Activated CD4-positive, alpha-beta memory T cell treated with anti-CD3 and anti-CD28 coated beads for 36 hours (primary cell): ENCODE results near the gene ERGIC3. TPM values are rescaled to one million over a fixed set of nuclear protein-coding genes. Genes with fewer than 3 reads are reported as not detected.
"Not testable (repeated sequence)": the region's sequence is repeated elsewhere in the genome, so short reads cannot be mapped to it uniquely, and the experiment has no call there.

Experiments
- CTCF ChIA-PET: fragments of 350-600 bp; sonication (Branson Sonifier 250); formaldehyde crosslinking; loops from one replicate; lab custom pipeline; 2021; ENCODE audit warnings: antibody characterized with exemption, inconsistent platforms; lab: Charles Lee
- POLR2A ChIA-PET: fragments of 350-600 bp; sonication (Branson Sonifier 250); formaldehyde crosslinking; loops from one replicate; lab custom pipeline; 2021; ENCODE audit warnings: antibody characterized with exemption; lab: Charles Lee
- DNase-seq: peaks from one replicate; pipeline ENCODE4 v3.0.0-alpha.2; 2020
- H3K27ac Mint-ChIP-seq: one replicate; pipeline ENCODE4 v1.8.0; 2021; ENCODE audit warnings: mixed read lengths
- H3K27me3 Mint-ChIP-seq: one replicate; pipeline ENCODE4 v1.8.0; 2021; ENCODE audit warnings: mixed read lengths
- H3K36me3 Mint-ChIP-seq: one replicate; pipeline ENCODE4 v1.8.0; 2021; ENCODE audit warnings: mixed read lengths
- H3K4me1 Mint-ChIP-seq: one replicate; pipeline ENCODE4 v1.8.0; 2021; ENCODE audit warnings: low read depth, mixed read lengths
- H3K4me3 Mint-ChIP-seq: one replicate; pipeline ENCODE4 v1.8.0; 2021; ENCODE audit warnings: mild to moderate bottlenecking, mixed read lengths
- H3K9me3 Mint-ChIP-seq: one replicate; pipeline ENCODE4 v1.8.0; 2021; ENCODE audit warnings: mixed read lengths
- intact Hi-C: fragments of 100-400 bp; cut with micrococcal nuclease; formaldehyde crosslinking; loops from one replicate; pipeline ENCODE4 v1.15.1; 2023
- total RNA-seq, 2 experiments: library from RNA; stranded (reverse); gene quantifications; one replicate each; pipeline ENCODE4 v1.2.3, GENCODE V29; 2021

Gene ERGIC3
- total RNA-seq, 2 experiments from 2014 or later = 109 to 120 TPM

- peaks cover 26% of the 10 kb centered on the region for H3K4me1 Mint-ChIP-seq
- no peaks in the 10 kb centered on the region for H3K27me3 Mint-ChIP-seq
- peaks cover 49% of the 10 kb centered on the region for H3K36me3 Mint-ChIP-seq
- POLR2A ChIA-PET = no interaction called here
- H3K9me3 Mint-ChIP-seq = no peaks in the 10 kb centered on the region
- peak; percentile 25 for DNase-seq
- intact Hi-C loops = no loop called here
- H3K4me3 Mint-ChIP-seq = no peak overlapping the region
- peak overlapping the region; percentile 70 for H3K27ac Mint-ChIP-seq
- CTCF ChIA-PET = interaction anchor here (0.8 kb wide), 1 partner anchor 43 kb away, joined by 5 read pairs; no protein-coding TSS in a partner anchor
These were observed 34.8 kb upstream of the ERGIC3 start for GRCh38 chr20:35506872-35507638.

- ChIA-PET POLR2A (interaction anchor here (0.7 kb wide), 1 partner anchor 22 kb away, joined by 3 read pairs; no protein-coding TSS in a partner anchor), CTCF (no interaction called here)
- no peak overlapping the region for H3K4me3 Mint-ChIP-seq
- DNase-seq = no peak
- H3K4me1 Mint-ChIP-seq = peaks cover 26% of the 10 kb centered on the region
- peaks cover 37% of the 10 kb centered on the region for H3K36me3 Mint-ChIP-seq
- no peak overlapping the region for H3K27ac Mint-ChIP-seq
- intact Hi-C loops = no loop called here
- H3K9me3 Mint-ChIP-seq = no peaks in the 10 kb centered on the region
- H3K27me3 Mint-ChIP-seq = no peaks in the 10 kb centered on the region
These were observed 33.2 kb upstream of the ERGIC3 start for GRCh38 chr20:35508493-35509218.

GRCh38 chr20:35510951-35511735, 30.7 kb upstream of the ERGIC3 start:
- POLR2A ChIA-PET = interaction anchor here (0.6 kb wide), 1 partner anchor 98 kb away, joined by 3 read pairs; no protein-coding TSS in a partner anchor
- no peak for DNase-seq
- intact Hi-C loops = no loop called here
- CTCF ChIA-PET = interaction anchor here (0.7 to 1.1 kb wide), 4 partner anchors 45 to 405 kb away, joined by 3 to 6 read pairs (median 3); no protein-coding TSS in a partner anchor
- peaks cover 11% of the 10 kb centered on the region for H3K4me1 Mint-ChIP-seq
- no peaks in the 10 kb centered on the region for H3K27me3 Mint-ChIP-seq
- no peaks in the 10 kb centered on the region for H3K9me3 Mint-ChIP-seq
- no peak overlapping the region for H3K4me3 Mint-ChIP-seq
- H3K27ac Mint-ChIP-seq = no peak overlapping the region
- H3K36me3 Mint-ChIP-seq = peaks cover 26% of the 10 kb centered on the region

- Mint-ChIP-seq H3K9me3 (no peaks in the 10 kb centered on the region), H3K27me3 (no peaks in the 10 kb centered on the region), H3K4me1 (peaks cover 3% of the 10 kb centered on the region), H3K4me3 (no peak overlapping the region), H3K27ac (peak overlapping the region; percentile 11), H3K36me3 (peaks cover 25% of the 10 kb centered on the region)
- CTCF ChIA-PET = interaction anchor here (1.1 to 1.4 kb wide), 3 partner anchors 45 to 71 kb away, joined by 3 to 4 read pairs (median 3); partner anchors contain the start of gene CEP250
- intact Hi-C loops = no loop called here
- no peak for DNase-seq
- POLR2A ChIA-PET = no interaction called here
These were observed 30.0 kb upstream of the ERGIC3 start for GRCh38 chr20:35511814-35512420.

- CTCF ChIA-PET = no interaction called here
- Mint-ChIP-seq H3K36me3 (peaks cover 15% of the 10 kb centered on the region), H3K9me3 (no peaks in the 10 kb centered on the region), H3K4me3 (no peak overlapping the region), H3K4me1 (no peaks in the 10 kb centered on the region), H3K27ac (no peak overlapping the region), H3K27me3 (no peaks in the 10 kb centered on the region)
- intact Hi-C loops = no loop called here
- POLR2A ChIA-PET = no interaction called here
- no peak for DNase-seq
These were observed 27.4 kb upstream of the ERGIC3 start for GRCh38 chr20:35514371-35514932.

GRCh38 chr20:35515341-35515740, 26.5 kb upstream of the ERGIC3 start:
- DNase-seq = no peak
- H3K4me3 Mint-ChIP-seq = no peak overlapping the region
- peaks cover 12% of the 10 kb centered on the region for H3K36me3 Mint-ChIP-seq
- POLR2A ChIA-PET = no interaction called here
- intact Hi-C loops = no loop called here
- CTCF ChIA-PET = no interaction called here
- no peaks in the 10 kb centered on the region for H3K27me3 Mint-ChIP-seq
- no peaks in the 10 kb centered on the region for H3K4me1 Mint-ChIP-seq
- no peaks in the 10 kb centered on the region for H3K9me3 Mint-ChIP-seq
- H3K27ac Mint-ChIP-seq = no peak overlapping the region

- peaks cover 12% of the 10 kb centered on the region for H3K36me3 Mint-ChIP-seq
- DNase-seq = no peak
- H3K27ac Mint-ChIP-seq = no peak overlapping the region
- intact Hi-C loops = no loop called here
- POLR2A ChIA-PET = no interaction called here
- H3K4me1 Mint-ChIP-seq = no peaks in the 10 kb centered on the region
- CTCF ChIA-PET = interaction anchor here (2.0 kb wide), 1 partner anchor 53 kb away, joined by 9 read pairs; no protein-coding TSS in a partner anchor
- H3K9me3 Mint-ChIP-seq = no peaks in the 10 kb centered on the region
- no peak overlapping the region for H3K4me3 Mint-ChIP-seq
- H3K27me3 Mint-ChIP-seq = no peaks in the 10 kb centered on the region
These were observed 25.8 kb upstream of the ERGIC3 start for GRCh38 chr20:35515949-35516645.

GRCh38 chr20:35517125-35517524, 24.8 kb upstream of the ERGIC3 start:
- H3K27ac Mint-ChIP-seq = no peak overlapping the region
- no peak for DNase-seq
- CTCF ChIA-PET = interaction anchor here (2.0 kb wide), 1 partner anchor 54 kb away, joined by 9 read pairs; no protein-coding TSS in a partner anchor
- POLR2A ChIA-PET = no interaction called here
- no peaks in the 10 kb centered on the region for H3K4me1 Mint-ChIP-seq
- H3K9me3 Mint-ChIP-seq = no peaks in the 10 kb centered on the region
- H3K4me3 Mint-ChIP-seq = no peak overlapping the region
- peaks cover 7% of the 10 kb centered on the region for H3K36me3 Mint-ChIP-seq
- H3K27me3 Mint-ChIP-seq = no peaks in the 10 kb centered on the region
- intact Hi-C loops = no loop called here

- H3K27me3 Mint-ChIP-seq, H3K36me3 Mint-ChIP-seq, DNase-seq, intact Hi-C loops, POLR2A ChIA-PET, H3K9me3 Mint-ChIP-seq, H3K4me3 Mint-ChIP-seq, H3K4me1 Mint-ChIP-seq, H3K27ac Mint-ChIP-seq: not testable (repeated sequence)
- CTCF ChIA-PET = interaction anchor here (2.0 kb wide), 1 partner anchor 54 kb away, joined by 9 read pairs; no protein-coding TSS in a partner anchor
These were observed 24.1 kb upstream of the ERGIC3 start for GRCh38 chr20:35517767-35518166.

GRCh38 chr20:35518955-35519354, 22.9 kb upstream of the ERGIC3 start:
- H3K4me1 Mint-ChIP-seq = no peaks in the 10 kb centered on the region
- ChIA-PET CTCF (no interaction called here), POLR2A (no interaction called here)
- H3K27ac Mint-ChIP-seq = no peak overlapping the region
- no peaks in the 10 kb centered on the region for H3K9me3 Mint-ChIP-seq
- intact Hi-C loops = no loop called here
- DNase-seq = no peak
- no peak overlapping the region for H3K4me3 Mint-ChIP-seq
- no peaks in the 10 kb centered on the region for H3K27me3 Mint-ChIP-seq
- H3K36me3 Mint-ChIP-seq = peaks cover 1% of the 10 kb centered on the region
